GM19395 (cell line): ENCODE measurements around the gene NPL.
A peak's percentile ranks its signal among the peaks of the same experiment; 100 is the strongest.

Source experiments
- ATAC-seq: cut with Tn5 transposase; IDR thresholded peaks from one replicate; pipeline ENCODE4 v1.9.1; 2021; ENCODE audit warnings: mild to moderate bottlenecking, moderate library complexity; ENCODE audit not compliant: unreplicated experiment

NPL gene

GRCh38 chr1:182811975-182812722 is 22.6 kb downstream of the NPL start:
- ATAC-seq, result no peak

DNA sequence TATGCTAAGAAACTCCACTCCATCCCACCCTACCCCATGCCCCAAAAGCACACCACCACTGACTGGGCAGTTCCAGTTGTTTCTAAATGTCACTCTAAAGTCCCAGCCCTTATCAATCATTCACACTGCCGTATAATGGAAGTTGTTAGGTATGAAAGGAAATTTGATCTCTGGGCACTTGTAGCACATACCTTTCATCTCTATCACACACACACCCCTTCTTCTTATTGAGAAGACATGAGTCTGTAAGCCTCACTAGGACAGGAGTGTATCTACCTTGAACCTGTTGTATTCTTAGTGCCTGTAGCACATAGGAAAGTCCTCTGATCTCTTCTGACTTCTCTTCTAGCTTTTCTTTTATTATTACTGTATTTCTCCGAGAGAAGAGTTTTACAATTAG is 27.3 kb downstream of the NPL start:
- ATAC-seq, result no peak

GRCh38 chr1:182817802-182818201 is 28.2 kb downstream of the NPL start:
- ATAC-seq, result no peak

GRCh38 chr1:182823220-182823619 is 33.6 kb downstream of the NPL start:
- no peak for ATAC-seq

GRCh38 chr1:182826892-182827291 is 37.3 kb downstream of the NPL start:
- ATAC-seq, result no peak

- ATAC-seq, result peak; percentile 87
These were observed 39.8 kb downstream of the NPL start for GRCh38 chr1:182829285-182829932.

DNA sequence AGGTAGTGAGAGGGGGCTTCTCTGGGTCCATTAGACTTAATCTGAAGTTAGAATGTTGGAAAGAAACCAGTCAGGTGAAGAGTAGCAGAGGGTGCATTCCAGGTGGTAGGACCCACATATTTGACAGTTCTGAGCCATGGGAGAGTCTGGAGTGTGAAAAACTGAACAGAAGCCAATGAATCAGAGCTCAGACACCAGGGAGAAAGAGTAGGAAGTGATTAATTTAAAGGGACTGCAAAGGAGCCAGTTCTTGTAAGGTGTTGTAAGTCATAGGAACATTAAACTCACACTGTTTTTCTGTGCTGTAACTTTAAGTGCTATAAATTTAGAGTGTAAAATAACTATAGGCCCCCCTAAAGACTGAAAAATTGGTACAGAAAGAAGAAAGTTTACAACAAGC is 43.7 kb downstream of the NPL start:
- ATAC-seq, result no peak

DNA sequence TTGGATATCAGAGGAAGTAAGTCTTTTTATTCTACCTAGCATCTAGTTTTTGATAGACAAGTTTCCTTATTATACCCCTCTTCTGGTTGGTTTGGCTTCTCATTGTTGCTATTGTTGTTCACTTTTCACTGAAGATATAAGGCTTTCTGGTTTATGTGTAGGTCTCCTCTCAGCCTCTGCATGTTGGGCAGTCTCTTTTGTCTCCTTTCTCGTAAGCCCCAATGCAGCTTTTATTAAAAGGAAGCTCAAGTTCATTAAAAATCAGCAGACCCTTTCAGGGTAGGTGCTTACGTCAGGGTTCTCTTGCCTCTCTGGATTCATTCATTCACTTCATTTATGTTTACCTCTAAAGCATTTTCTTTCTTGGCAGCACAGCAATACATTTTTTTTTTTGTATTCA is 44.8 kb downstream of the NPL start:
- no peak for ATAC-seq

- no peak for ATAC-seq
These were observed 46.2 kb downstream of the NPL start for GRCh38 chr1:182835806-182836205.

DNA sequence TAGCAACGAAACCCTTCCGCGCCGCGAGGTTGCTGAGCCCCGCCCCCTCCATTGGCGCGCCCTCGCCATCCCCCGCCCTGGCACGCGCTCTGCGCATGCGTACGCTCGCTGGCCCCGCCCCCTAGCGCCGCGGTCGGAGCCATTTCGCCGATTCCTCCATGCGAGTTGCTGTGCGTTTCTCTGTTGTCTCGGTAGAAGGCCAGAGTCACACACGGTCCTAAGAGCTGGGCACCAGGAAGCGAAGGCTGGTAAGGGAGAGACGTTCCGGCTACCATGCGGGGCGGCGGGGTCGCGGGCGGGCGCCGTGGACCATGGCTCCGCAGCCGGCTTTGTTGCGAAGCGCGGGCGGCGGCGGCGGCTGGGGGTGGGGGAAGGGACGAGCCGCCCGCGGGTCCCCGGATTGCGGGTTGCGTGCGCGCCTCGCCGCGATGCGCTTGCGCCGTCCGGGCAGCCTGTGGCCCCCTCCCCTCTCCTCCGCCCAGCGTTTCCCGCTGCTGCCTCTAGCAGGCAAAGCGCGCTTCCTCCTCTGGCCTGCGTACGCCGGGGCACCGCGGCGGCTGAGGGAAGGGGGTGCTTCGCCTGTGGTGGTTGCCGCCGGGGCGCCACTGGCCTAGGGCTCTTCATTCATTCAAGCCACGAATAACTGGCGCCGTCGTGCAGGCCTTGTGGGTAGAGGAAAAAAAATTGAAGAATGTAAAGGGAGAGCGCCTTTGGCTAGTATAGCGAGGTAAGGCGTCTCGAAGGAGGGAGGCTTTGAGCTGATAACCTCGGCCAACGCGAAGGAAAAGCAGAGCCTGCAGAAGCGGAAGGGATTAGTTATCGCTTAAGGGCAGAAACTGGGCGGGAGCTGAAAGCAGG is 49.9 kb downstream of the NPL start, which contains the start of gene DHX9:
TSS of gene DHX9 (plus strand) at position 139 of the 858 bp plus-strand sequence. CDS start 3,220 bp downstream, outside the sequence.
- peak; percentile 81 for ATAC-seq

DNA sequence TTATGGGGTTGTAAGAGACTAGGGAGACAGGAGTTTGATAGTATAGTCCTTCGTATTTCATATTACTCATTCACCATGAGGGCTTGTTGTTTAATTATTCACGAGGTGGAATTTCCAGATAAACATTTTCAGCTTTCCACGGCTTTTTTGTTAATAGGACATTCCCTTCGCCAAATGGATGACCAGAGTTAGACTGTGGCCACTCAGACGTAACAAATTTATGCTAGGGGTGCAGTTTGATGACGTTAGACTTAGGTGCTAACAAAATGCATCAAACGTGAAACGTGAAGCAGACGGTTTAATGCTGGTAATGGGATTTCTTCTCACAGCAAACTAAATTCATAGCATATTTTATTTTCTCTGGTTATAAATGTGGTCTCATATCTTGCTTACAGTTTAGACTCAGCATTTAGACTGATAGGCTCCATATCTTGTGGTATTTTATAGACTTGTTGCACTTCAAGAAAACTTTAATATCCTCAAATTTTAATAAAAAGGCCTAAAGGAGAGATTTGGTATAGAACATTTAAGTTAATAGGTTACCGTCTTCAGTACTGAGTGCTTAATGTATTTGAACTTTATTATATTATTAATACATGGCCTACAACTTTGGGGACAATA is 51.9 kb downstream of the NPL start:
- no peak for ATAC-seq

DNA sequence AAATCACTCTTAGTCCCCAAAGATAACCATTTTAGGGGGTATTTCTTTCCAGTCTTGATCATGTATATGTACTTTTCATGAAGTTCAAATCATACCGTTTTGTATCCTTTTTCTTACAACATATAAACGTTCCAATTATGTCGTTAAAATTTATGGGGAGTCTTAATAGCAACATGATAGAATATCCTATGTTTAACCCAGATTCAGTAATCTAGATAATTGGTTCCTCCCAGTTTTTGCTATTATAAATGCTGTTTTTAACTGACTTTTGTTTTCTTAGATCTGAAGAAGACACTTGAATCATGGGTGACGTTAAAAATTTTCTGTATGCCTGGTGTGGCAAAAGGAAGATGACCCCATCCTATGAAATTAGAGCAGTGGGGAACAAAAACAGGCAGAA is 52.7 kb downstream of the NPL start:
- ATAC-seq, result no peak

DNA sequence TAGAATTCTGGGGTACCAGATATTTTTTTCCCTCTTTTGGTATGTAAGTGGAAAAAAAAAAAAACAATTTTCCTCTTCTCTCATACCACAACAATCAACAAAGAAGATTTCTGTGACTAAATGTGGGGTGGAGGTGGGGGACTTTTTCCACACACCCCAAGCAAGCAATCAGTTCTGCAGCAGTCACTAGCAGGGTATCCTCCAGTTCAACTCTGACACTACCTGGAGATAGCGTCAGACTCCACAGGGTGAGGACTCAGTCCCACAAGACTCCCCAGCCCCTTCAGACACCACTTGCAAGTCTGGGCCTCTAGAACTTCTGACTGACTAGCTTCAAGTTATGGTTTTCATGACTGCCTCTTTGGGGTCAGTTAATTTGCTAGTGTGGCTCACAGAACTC is 55.8 kb downstream of the NPL start:
- ATAC-seq, result no peak

DNA sequence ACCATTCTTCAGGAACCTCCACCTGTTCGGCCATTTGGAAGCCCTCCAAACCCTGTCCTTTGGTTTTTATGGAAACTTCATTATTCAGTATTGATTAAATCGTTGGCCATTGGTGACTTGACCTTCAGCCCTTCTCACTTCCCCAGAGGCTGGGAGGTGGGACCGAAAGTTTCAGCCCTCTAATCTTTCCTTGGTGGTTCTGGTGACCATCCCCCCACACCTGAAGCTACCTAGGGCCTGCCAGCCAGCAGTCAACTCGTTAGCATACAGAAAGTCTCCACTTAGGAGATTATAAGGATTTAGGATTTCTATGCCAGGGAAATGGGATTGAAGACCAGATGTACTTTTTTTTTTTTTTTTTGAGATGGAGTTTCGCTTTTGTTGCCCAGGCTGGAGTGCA is 56.3 kb downstream of the NPL start:
- no peak for ATAC-seq

GRCh38 chr1:182847105-182847504 is 57.5 kb downstream of the NPL start:
- no peak for ATAC-seq

DNA sequence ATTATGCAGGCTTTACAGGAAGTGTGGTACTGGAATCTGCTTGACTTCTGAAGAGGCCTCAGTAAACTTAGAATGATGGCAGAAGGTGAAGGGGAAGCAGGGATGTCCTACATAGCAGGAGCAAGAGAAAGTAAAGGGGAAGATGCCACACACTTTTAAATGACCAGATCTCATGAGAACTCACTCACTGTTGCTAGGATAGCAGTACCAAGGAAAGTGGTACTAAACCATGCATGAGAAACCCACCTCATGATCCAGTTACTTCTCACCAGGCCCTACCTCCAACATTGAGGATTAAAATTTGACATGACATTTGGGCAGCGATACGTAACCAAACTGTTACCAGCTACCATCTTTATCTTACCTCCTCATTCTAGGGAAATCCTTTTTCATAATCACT is 59.2 kb downstream of the NPL start:
- ATAC-seq, result no peak

- ATAC-seq, result no peak
These were observed 60.7 kb downstream of the NPL start for GRCh38 chr1:182850319-182850718.

DNA sequence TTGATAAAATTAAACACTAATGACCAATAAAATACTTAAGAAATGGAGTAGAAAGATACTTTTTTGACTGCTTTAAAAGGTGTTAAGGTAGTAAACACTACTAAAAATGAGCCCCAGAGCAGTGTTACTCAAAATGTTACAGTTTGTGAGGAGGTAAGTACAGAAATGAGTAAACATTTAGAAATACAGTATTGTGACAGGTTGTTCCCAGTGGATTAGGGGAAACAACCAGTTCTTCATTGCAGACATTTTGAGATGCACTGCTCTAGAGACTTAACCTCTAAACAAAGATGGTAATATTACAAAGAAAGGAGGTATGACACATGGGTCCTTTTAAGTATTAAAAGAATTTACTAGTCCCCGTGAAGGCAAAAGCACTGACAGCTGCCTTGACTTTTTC is 62.3 kb downstream of the NPL start:
- no peak for ATAC-seq

GRCh38 chr1:182855911-182856310 is 66.3 kb downstream of the NPL start:
- ATAC-seq, result no peak

GRCh38 chr1:182857212-182857611 is 67.6 kb downstream of the NPL start:
- no peak for ATAC-seq

- ATAC-seq, result no peak
These were observed 71.1 kb downstream of the NPL start for GRCh38 chr1:182860658-182861057.
